ENCODE data around the gene MED29. TPM values are rescaled to one million over a fixed set of nuclear protein-coding genes. Genes with fewer than 3 reads are reported as not detected.

The MED29 gene
- total and polyA plus RNA-seq, 9 donors: 27.7 to 62.9 (median 55.0) TPM

DNA sequence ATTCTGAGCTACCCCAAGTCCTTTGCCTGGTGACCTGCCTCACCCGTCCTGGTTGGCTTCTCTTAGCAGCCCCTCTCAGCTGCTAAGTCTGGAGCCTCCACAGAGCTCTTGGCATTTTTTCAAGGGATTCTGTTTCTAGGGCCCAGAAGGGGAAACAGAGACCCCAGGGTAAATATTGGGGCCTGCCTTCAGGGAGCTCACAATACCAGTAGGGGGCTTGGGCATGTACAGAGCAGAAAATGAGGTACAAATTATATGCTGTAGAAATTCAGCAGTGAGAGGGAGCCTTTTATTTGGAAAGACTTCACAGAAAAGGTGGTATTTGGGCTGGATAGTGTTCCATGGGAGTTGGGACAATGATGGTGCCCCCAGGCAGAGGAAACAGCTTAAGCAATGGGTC is 45.2 kb upstream of the MED29 start:
- Histone ChIP-seq H3K27ac (no peak overlapping the region), H3K27me3 (no peaks in the 10 kb centered on the region), H3K4me1 (ENCODE audit: insufficient read depth) (peaks cover 2% of the 10 kb centered on the region), H3K9me3 (no peaks in the 10 kb centered on the region), H3K4me3 (no peak overlapping the region), H3K36me3 (no peaks in the 10 kb centered on the region)
- WGBS, 3 donors: 55 to 86% (median 67%) methylated on average over 1 of the region's 1 CpG
- DNase-seq: no peak
- no peak for TF ChIP-seq POLR2A (IDR thresholded peaks at IDR 0.05)
- no peak for TF ChIP-seq EP300 (IDR thresholded peaks at IDR 0.05)
- TF ChIP-seq CTCF (IDR thresholded peaks at IDR 0.05): no peak
- intact Hi-C loops (cut with DNase I): loop anchor here in 1 of 4 donors (10.0 kb wide), 1 partner anchor 189 kb away; the partner anchor contains the start of gene EID2B

- H3K4me3 ChIP-seq: no peak overlapping the region
- no peaks in the 10 kb centered on the region for H3K27me3 ChIP-seq
- DNase-seq: no peak
- TF ChIP-seq CTCF (IDR thresholded peaks at IDR 0.05): no peak
- TF ChIP-seq POLR2A (IDR thresholded peaks at IDR 0.05): no peak
- intact Hi-C loops (cut with DNase I): loop anchor here in 1 of 4 donors (10.0 kb wide), 1 partner anchor 187 kb away; the partner anchor contains the start of gene EID2B
- H3K9me3 ChIP-seq: no peaks in the 10 kb centered on the region
- WGBS, 3 donors: 74 to 81% (median 75%) methylated on average over 4 of the region's 4 CpGs
- no peaks in the 10 kb centered on the region for H3K36me3 ChIP-seq
- peaks cover 2% of the 10 kb centered on the region for H3K4me1 ChIP-seq (ENCODE audit: insufficient read depth)
- H3K27ac ChIP-seq: no peak overlapping the region
These were observed 43.6 kb upstream of the MED29 start for GRCh38 chr19:39347332-39348164.

DNA sequence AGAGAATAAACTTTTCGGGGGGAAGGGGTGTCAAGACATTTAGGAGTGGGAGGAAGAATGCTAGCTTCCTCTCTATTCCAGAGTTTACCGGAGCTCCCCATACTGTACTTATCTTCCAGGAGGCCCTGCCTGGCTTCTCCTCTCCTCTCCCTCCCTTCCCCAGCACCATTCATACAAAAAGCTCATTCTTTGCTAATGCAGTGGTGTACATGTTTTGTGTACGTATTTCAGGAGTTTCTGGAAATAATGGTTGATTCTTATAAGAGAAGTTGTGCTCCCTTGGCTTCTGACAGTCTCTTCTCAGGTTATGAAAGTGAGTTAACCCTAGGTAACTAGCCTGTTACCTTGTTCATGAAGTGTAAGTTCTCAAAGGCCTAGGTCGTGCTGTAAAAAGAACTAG is 41.9 kb upstream of the MED29 start:
- intact Hi-C loops (cut with DNase I): loop anchor here in 1 of 4 donors (10.0 kb wide), 1 partner anchor 185 kb away; the partner anchor contains the start of gene EID2B
- no peaks in the 10 kb centered on the region for H3K36me3 ChIP-seq
- TF ChIP-seq POLR2A (IDR thresholded peaks at IDR 0.05): no peak
- no peak for TF ChIP-seq CTCF (IDR thresholded peaks at IDR 0.05)
- no peak for TF ChIP-seq EP300 (IDR thresholded peaks at IDR 0.05)
- no peak overlapping the region for H3K27ac ChIP-seq
- H3K4me3 ChIP-seq: no peak overlapping the region
- WGBS, 3 donors: 64 to 74% (median 65%) methylated on average over 4 of the region's 4 CpGs
- H3K27me3 ChIP-seq: no peaks in the 10 kb centered on the region
- peaks cover 2% of the 10 kb centered on the region for H3K4me1 ChIP-seq (ENCODE audit: insufficient read depth)
- H3K9me3 ChIP-seq: no peaks in the 10 kb centered on the region
- DNase-seq: no peak

- Histone ChIP-seq H3K27ac (no peak overlapping the region), H3K4me3 (no peak overlapping the region), H3K9me3 (no peaks in the 10 kb centered on the region), H3K4me1 (ENCODE audit: insufficient read depth) (peaks cover 2% of the 10 kb centered on the region), H3K36me3 (no peaks in the 10 kb centered on the region), H3K27me3 (no peaks in the 10 kb centered on the region)
- intact Hi-C loops (cut with DNase I): no loop called here
- no peak for DNase-seq
- 97% methylated on average over 3 of the region's 3 CpGs for WGBS, 3 donors
- TF ChIP-seq CTCF (IDR thresholded peaks at IDR 0.05) (no peak), EP300 (IDR thresholded peaks at IDR 0.05) (no peak), POLR2A (IDR thresholded peaks at IDR 0.05) (no peak)
These were observed 41.0 kb upstream of the MED29 start for GRCh38 chr19:39350156-39350555.

Data from ovary (tissue), 9 donors.